ENCODE results near the gene GNL2.
"Not testable (repeated sequence)": the region's sequence is repeated elsewhere in the genome, so short reads cannot be mapped to it uniquely, and the experiment has no call there.

Gene GNL2

DNA sequence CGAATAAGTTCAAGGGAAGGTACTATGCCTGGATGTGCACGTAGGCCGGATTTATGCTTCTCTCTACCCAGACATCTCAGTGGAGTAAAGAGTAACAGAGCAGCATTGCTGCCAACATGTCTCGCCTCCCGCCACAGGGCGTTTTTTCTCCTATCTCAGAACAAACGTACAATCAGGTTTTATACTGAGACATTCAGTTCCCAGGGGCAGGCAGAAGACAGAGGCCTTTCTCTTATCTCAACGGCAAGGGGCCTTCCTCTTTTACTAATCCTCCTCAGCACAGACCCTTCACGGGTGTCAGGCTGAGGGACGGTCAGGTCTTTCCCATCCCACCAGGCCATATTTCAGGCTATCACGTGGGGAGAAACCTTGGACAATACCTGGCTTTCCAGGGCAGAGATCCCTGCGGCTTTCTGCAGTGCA, 35.8 kb downstream of the GNL2 start:
- not testable (repeated sequence) for DNase-seq (ENCODE audit: low read depth in 2 of 2)

DNA sequence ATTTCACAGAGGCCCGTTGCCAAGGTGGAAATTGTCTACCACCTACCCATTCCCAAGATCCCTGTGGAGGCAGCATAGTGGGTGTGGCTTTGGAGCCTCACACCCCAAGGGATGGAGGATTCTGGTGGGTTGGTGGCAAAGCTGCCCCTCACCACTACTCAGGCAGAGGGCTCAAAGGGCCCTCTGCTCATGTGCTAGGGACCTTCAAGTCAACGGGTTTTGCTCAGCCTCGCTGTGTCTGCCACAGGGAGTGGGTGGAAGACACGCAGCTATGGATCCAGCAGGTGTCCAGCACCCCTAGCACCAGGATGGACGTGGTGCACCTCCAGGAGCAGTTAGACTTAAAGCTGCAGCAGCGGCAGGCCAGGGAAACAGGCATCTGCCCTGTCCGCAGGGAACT, 36.7 kb downstream of the GNL2 start:
- no peak for DNase-seq (ENCODE audit: low read depth in 2 of 2)

DNA sequence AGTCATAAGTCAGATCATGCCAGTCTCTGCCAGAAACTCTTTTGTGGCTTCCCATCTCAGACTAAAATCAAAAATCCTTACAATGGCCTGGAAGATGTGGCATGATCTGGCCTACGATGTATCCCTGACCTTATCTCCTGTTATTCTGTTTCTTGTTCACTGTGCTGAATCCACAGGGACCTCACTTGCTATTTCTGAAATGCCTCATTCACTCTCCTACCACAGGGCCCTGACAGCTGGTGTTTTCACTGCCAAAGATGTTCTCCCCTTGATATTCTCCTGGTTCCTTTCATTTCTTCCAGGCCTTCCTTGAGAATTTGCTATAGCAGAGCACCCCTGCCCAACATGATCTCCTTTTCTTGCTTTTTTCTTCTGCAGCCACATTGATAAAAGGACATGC, 37.3 kb downstream of the GNL2 start:
- DNase-seq (ENCODE audit: low read depth in 2 of 2): no peak

DNA sequence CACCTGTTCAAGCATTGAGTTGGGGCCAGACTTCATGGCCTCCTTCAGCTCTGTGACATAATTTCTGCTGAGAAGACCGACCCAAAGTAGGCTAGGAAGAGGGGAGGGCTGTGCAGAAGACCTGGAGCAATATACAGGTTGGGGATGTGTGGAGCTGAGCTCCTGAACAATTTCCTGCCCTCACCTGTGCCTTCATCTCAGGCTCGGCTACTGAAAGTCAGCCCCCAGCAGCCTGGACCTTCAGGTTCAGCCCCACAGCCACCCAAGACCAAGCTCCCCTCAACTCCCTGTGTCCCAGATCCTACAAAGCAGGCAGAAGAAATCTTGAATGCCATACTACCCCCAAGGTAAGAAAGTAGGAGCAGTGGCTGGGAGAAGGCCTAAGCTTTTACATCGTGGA, 38.3 kb downstream of the GNL2 start:
- DNase-seq (ENCODE audit: low read depth in 2 of 2): no peak

DNA sequence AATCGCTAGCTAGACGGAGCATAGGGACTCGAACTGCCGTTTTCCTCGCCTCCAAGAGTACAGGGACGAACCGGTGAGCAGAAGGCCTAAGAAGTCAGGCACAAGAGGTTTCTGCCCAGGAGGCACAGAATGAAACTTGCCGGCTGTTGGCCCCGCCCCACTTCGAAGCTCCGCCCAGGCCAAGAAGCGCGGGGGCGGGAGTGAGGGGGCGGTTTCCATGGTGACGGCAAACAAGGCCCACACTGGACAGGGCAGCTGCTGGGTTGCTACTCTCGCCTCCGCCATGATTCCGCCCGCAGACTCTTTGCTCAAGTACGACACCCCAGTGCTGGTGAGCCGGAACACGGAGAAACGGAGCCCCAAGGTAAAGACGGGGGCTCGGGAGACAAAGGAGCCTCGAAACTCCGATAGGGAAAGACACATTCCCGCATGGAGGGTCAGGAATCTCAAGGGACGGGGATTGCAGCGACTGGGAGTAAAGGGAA, 39.0 kb downstream of the GNL2 start, which contains the start of gene DNALI1:
TSS of gene DNALI1 (plus strand) at position 229 of the 485 bp plus-strand sequence. CDS start at position 284, 55 bp downstream.
- DNase-seq (ENCODE audit: low read depth in 2 of 2): peak; percentile 56 to 65

DNA sequence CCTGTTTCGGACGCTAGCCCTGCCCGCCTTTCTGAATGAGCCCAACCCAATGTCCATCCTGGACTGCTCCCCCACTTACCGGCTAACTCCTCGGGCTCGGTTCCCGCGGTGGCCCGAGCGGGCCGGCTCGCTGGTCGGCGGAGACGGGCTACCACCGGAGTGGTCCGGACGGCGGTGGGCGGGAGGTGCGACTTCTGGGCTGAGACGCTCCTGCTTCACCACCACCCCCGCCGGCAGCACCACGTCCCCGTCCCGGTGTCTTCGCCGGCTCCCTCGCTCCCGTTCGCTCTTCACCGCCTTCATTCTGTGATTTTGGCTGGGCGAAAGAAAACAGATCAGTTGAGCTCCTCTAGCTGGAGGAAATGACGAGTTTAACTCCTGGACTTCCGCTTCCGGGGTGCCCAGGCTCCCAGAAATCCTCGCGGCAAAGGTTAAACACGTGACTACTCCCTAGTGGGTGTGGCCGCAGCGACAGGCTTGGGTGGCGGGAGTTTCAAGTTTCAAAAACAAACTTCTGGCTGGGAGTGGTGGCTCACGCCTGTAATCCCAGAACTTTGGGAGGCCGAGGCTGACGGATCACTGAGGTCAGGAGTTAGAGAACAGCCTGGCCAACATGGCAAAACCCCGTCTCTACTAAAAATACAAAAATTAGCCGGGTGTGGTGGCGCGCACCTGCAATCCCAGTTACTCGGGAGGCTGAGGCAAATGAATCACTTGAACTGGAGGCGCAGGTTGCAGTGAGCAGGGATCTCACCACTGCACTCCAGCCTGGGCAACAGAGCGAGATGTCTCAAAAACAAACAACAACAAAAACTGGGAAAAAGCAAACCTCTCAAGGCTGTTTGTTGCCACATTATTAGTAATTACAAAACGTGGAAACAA, 41.6 kb downstream of the GNL2 start, which contains the start of gene SNIP1:
TSS of gene SNIP1 (minus strand) at position 367 of the 882 bp plus-strand sequence. CDS start at position 303, 64 bp downstream.
- peak; percentile 81 to 85 for DNase-seq (ENCODE audit: low read depth in 2 of 2)

DNA sequence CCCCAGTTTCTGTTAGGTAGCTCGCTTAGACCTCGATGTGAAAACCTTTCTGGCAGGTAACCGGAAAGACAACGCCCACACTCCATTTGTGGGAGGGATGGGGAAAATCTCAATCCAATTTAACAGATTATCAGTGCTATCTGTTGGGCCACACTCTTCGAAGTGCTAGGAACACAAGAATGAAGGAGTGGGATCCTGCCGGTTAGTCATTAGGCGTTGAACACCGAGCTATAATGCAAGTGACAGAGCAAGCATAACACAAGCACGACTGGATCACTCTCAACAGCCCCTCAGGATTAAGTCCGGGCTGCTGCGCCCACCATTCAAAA, 42.2 kb downstream of the GNL2 start:
- DNase-seq (ENCODE audit: low read depth in 2 of 2): no peak

DNA sequence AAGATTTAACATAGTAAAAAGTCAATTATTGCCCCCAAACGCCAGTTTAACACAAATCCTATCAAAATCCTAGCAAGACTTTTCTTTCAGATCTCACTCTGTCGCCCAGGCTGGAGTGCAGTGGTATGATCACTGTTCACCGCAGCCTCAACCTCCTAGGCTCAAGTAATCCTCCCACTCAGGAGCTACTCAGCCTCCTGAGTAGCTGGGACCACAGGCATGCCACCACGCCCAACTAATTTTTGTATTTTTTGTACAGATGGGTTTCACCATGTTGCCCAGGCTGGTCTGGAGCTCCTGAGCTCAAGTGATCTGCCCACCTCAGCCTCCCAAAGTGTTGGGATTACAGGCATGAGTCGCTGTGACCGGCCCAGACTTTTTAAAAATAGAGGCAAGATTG, 46.4 kb downstream of the GNL2 start:
- DNase-seq (ENCODE audit: low read depth in 2 of 2): no peak

DNA sequence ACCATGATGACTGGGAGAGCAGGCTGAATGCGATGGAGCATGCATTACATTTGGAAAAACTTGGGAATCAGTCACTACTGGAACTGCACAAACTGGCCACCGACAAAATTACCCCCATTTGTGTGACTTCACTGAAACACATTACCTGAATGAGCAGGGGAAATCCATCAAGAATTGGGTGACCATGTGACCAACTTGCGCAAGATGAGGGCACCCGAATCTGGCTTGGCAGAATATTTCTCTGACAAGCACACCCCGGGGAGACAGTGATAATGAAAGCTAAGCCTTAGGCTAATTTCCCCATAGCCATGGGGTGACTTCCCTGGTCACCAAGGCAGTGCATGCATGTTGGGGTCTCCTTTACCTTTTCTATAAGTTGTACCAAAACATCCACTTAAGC, 50.7 kb downstream of the GNL2 start:
- DNase-seq (ENCODE audit: low read depth in 2 of 2): no peak

DNA sequence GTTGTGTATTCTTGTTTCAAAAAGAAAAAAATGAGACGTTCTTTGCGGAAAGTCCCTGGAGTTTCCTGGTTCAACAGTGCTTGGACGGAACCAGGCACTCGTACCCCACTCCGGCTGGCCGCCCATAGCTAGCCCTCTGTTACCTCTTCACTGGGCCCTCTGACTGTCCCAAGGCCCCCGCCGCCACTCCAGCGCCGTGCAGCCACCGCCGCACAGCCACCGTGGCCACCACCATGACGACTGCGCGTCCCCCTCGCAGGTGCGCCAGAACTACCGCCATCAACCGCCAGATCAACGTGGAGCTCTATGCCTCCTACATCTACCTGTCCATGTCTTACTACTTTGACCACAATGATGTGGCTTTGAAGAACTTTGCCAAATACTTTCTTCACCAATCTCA, 51.2 kb downstream of the GNL2 start:
- no peak for DNase-seq (ENCODE audit: low read depth in 2 of 2)

DNA sequence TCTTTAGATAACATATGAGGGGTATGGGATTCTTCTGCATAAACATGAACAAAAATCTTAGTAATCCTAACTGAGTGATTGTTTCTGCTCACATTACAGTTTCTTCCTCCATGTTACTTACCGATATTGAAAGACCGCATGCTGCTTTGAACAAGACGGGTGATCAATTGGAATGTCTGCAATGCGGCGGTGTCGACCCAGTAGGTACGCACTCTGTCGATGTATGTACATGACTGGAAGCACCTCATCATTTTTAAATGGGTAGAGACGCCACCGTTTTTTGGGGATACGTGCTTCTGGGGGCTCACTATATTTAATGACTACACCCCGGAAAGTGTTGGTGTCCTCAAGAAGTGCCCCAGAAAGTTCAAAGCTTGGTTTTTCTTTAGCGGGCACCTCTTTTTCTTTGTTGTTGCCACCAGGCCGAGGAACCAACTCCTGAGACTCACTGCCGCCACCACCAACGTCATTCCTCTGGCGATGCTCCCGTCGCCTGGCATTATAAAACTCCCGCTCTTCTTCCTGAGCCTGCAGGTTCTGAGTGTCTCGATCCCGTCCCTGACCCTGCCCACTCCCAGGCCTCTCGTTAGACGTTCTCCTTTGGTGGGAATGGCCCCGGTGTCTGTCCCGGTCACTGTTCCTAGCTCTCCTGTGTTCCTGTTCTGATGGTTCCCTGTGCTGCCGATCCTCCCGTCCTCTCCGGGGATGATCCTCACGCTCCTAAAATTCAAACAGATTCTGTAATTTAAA, 55.5 kb downstream of the GNL2 start:
- DNase-seq (ENCODE audit: low read depth in 2 of 2): no peak

DNA sequence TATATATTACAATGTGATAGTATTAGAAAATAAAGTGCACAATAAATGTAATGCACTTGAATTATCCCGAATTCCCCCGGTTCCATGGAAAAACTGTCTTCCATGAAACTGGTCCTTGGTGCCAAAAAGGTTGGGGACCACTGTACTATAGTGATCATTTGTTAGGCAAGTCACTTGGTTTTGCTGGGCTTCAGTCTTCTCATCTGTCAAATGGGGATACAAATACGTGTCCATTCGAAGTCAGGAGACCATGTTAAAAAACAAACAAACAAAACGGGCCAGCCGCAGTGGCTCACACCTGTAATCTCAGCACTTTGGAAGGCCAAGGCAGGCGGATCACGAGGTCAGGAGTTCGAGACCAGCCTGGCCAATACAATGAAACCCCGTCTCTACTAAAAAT, 56.6 kb downstream of the GNL2 start:
- DNase-seq (ENCODE audit: low read depth in 2 of 2): not testable (repeated sequence)

DNA sequence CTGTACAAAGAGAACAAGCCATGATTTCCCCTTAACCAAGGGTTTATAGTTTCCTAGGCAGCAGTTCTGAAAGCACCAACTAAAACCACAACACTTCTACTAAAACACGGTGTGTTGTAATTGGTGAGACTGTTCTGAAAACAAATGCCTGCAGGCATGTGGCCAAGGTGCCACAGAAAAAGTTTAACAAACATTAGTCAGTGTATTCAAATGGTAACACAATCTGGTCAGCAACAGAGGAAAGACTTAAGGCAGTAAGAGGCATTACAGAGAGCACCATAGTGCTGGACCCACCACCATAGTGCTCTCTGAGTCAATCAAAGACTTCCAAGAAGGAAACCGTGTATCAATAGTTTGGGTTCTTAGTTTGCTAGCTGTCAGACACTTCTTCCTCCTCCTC, 58.4 kb downstream of the GNL2 start:
- DNase-seq (ENCODE audit: low read depth in 2 of 2): no peak

DNA sequence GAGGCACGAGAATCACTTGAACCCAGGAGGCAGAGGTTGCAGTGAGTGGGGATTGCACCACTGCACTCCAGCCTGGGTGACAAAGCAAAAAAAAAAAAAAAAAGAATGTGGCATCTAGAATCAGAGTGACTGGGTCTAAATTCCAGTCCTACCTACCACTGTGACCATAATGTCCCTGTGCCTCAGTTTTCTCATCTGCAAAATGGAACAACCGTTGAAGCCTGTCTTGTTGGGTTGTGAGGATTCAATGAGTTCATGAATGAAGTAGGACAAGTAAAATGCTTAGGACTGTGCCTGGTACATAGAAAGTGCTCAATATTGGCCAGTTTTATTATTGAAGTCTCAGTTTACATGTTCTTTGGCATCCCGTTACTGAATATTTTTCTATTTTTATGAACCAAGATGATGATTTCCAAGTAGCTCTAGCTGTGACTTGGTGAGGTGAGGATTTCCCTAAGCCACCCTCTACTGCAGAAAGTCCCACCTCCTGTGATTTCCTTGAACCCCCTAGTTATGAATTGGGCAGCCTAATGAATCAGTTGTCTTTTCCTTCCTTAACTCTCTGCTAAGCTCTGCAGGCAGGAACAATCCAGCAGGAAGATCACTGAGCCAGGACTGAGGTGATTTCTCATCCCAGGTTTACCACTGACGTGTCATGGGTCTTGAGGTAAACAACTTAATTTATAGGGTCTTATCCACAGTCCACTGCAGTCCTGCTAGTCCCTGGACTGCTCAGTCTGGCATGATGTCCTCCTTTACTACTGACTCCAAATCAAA, 62.2 kb downstream of the GNL2 start:
- no peak for DNase-seq (ENCODE audit: low read depth in 2 of 2)

DNA sequence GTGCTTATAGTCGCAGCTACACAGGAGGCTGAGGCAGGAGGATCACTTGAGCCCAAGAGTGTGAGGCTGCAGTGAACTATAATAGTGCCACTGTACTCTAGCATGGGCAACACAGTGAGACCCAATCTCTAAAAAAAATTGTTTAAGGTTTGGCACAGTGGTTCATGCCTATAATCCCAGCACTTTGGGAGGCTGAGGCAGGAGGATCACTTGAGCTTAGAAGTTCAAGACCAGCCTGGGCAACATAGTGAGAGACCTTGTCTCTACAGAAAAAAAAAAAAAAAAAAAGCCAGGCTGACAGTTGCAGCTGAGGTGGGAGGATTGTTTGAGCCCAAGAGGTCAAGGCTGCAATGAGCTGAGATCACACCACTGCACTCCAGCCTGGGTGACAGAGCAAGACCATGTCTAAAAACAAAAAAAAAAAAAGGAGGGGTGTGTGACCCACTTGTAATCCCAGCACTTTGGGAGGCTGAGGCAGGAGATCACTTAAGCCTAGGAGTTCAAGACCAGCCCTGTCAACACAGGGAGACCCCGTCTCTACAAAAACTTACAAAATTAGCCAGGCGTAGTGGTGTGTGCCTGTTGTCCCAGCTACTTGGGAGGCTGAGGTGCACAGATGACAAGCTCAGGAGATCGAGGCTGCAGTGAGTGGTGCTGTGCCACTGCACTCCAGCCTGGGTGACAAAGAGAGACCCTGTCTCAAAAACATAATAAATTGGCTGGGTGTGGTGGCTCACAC, 63.1 kb downstream of the GNL2 start:
- DNase-seq (ENCODE audit: low read depth in 2 of 2): not testable (repeated sequence)

DNA sequence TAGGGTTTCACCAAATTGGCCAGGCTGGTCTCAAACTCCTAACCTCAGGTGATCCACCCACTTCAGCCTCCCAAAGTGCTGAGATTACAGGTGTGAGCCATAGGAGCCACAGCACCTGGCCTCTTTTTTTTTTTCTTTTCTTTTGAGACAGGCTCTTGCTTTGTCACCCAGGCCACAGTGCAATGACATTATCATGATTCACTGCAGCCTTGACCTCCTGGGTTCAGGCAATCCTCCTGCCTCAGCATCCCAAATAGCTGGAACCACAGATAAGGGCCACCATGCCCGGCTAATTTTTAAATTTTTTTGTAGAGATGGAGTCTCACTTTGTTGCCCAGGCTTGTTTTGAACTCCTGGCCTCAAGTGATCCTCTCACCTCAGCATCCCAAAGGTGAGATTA, 65.8 kb downstream of the GNL2 start:
- not testable (repeated sequence) for DNase-seq (ENCODE audit: low read depth in 2 of 2)

DNA sequence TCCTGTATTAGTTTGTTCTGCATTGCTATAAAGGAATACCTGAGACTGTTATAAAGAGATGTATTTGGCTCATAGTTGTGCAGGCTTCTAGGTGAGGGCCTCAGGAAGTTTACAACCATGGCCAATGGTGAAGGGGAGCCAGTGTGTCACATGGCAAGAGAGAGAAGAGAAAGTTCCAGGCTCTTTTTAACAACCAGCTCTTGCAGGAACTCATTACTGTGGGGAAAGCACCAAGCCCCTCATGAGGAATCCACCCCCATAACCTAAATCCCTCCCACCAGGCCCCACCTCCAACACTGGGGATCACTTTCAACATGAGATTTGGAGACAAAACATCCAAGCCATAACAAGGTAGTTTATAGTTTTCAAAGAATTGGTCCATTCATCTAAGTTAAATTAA, 76.1 kb downstream of the GNL2 start:
- DNase-seq (ENCODE audit: low read depth in 2 of 2): no peak

DNA sequence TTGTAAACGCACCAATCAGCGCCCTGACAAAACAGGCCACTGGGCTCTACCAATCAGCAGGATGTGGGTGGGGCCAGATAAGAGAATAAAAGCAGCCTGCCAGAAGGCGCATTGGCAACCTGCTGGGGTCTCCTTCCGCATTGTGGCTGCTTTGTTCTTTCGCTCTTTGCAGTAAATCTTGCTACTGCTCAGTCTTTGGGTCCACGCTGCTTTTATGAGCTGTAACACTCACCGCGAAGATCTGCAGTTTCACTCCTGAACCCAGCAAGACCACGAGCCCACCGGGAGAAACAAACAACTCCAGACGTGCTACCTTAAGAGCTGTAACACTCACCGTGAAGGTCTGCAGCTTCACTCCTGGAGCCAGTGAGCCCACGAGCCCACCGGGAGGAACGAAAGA, 76.8 kb downstream of the GNL2 start:
- not testable (repeated sequence) for DNase-seq (ENCODE audit: low read depth in 2 of 2)

DNA sequence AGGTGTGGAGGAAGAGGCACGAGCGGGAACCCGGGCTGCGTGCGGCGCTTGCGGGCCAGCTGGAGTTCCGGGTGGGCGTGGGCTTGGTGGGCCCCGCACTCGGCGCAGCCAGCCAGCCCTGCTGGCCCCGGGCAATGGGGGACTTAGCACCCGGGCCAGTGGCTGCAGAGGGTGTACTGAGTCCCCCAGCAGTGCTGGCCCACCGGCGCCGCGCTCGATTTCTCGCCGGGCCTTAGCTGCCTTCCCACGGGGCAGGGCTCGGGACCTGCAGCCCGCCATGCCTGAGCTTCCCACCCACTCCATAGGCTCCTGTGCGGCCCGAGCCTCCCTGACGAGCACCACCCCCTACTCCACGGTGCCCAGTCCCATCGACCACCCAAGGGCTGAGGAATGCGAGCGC, 77.5 kb downstream of the GNL2 start:
- DNase-seq (ENCODE audit: low read depth in 2 of 2): not testable (repeated sequence)

DNA sequence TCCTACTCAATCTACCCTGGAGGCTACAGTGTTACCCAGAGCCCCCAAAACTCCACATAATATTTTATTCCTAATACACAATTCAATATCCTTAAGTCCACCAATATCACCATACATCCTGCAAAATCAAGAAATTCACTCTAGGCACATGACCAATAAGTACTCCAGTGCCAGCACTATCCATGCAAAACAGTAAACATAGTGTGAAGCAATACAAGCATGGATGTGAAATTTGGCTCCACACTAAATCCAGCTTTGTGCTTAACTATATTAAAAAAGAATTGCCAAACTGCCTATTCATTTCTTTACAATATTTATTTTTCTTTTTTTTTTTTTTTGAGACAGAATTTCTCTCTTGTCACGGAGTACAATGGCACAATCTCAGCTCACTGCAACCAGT, 78.2 kb downstream of the GNL2 start:
- no peak for DNase-seq (ENCODE audit: low read depth in 2 of 2)
